Measurements from ENCODE around the gene DYNLT1. TPM values are rescaled to one million over a fixed set of nuclear protein-coding genes. Genes with fewer than 3 reads are reported as not detected.
A peak's percentile ranks its signal among the peaks of the same experiment; 100 is the strongest.
"Not testable (repeated sequence)": the region's sequence is repeated elsewhere in the genome, so short reads cannot be mapped to it uniquely, and the experiment has no call there.

DYNLT1 gene
- total RNA-seq, 6 experiments from 2014 or later, result 31.5 to 69.5 (median 40.0) TPM

DNA sequence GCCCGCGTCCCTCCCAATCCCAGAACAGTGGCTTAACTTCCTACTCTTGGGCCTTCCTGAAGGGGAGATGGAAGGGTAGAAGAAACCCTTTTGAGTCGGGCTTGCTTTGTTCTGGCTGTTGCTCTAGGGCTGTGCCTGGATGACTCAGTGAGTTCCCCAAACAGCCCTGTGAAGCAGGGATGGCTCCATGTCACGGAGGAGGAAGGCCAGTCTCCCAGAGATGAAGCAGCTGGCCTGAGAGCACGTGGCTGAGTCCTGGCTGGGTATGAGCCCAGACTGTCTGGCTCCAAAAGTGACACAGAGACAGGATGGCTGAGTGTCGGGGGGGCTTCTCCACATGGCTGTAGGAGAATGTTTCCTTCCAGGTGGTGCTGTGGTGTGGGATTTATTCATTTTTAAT, 10.0 kb upstream of the DYNLT1 start:
- H3K27me3 ChIP-seq, result no peaks in the 10 kb centered on the region
- peak; percentile 53 to 82 (median 76) for ATAC-seq
- DNase-seq, result peak; percentile 59 to 74 (median 69)
- H3K4me1 ChIP-seq, result peaks cover 0 to 4% (median 0%) of the 10 kb centered on the region in 4 donors
- H3K9me3 ChIP-seq, result no peaks in the 10 kb centered on the region
- H3K36me3 ChIP-seq, result no peaks in the 10 kb centered on the region
- intact Hi-C loops (cut with DNase I), result no loop called here
- no peak overlapping the region for H3K4me3 ChIP-seq
- peak overlapping the region; percentile 10 to 47 (median 16) for H3K27ac ChIP-seq
- no peak for TF ChIP-seq POLR2A (IDR thresholded peaks at IDR 0.05)
- TF ChIP-seq, protein P1, sequence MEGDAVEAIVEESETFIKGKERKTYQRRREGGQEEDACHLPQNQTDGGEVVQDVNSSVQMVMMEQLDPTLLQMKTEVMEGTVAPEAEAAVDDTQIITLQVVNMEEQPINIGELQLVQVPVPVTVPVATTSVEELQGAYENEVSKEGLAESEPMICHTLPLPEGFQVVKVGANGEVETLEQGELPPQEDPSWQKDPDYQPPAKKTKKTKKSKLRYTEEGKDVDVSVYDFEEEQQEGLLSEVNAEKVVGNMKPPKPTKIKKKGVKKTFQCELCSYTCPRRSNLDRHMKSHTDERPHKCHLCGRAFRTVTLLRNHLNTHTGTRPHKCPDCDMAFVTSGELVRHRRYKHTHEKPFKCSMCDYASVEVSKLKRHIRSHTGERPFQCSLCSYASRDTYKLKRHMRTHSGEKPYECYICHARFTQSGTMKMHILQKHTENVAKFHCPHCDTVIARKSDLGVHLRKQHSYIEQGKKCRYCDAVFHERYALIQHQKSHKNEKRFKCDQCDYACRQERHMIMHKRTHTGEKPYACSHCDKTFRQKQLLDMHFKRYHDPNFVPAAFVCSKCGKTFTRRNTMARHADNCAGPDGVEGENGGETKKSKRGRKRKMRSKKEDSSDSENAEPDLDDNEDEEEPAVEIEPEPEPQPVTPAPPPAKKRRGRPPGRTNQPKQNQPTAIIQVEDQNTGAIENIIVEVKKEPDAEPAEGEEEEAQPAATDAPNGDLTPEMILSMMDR (IDR thresholded peaks at IDR 0.05), result no peak
- 41% methylated on average over 4 of the region's 6 CpGs for WGBS (ENCODE audit: insufficient coverage, low coverage, low lambda C conversion rate, missing lambda C conversion rate)

DNA sequence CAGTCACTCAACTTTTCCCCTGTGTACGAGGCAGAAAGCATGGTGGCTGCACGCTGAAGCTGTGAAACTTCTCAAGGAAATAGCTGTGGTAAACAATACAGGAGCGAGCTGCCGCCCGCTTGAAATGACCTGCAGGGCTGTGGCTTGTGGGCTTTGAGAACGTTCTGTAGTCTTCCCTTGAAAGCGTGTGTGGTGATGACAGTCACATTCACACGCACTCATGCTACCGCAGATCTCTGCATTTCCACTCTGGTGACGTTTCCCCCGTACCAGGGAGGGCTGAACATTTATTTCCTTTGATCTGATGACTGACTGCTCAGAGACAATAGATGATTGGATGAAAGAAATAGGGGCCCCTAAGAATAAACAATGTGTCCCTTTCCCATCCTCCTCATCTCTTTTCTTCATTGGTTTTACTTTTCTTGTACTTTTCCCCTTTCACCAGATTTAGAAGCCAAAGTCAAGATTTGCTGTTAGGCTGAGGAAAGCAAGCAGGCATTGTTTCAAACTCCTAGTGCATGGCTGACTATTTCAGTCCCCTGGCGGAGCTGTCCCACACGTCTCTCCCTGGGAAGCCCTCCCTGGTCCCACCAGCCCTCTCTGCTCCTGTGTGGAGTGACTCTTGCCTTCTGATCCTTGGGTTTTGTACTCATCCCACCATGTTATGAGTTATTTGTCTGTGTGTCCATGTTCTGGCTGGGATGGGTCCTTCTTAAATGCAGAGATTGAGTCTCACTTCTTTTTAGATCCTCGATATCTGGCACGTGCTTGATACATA, 9.2 kb upstream of the DYNLT1 start:
- TF ChIP-seq, protein P1 (IDR thresholded peaks at IDR 0.05), result no peak
- no peak for TF ChIP-seq POLR2A (IDR thresholded peaks at IDR 0.05)
- intact Hi-C loops (cut with DNase I), result no loop called here
- no peaks in the 10 kb centered on the region for H3K36me3 ChIP-seq
- H3K27ac ChIP-seq, result peak overlapping the region; percentile 10 to 47 (median 16)
- DNase-seq (peak in 1 of 3 donors; percentile 46), ATAC-seq (peak; percentile 22 to 70 (median 52))
- H3K4me1 ChIP-seq, result peaks cover 0 to 4% (median 0%) of the 10 kb centered on the region in 4 donors
- H3K9me3 ChIP-seq, result no peaks in the 10 kb centered on the region
- WGBS (ENCODE audit: insufficient coverage, low coverage, low lambda C conversion rate, missing lambda C conversion rate), result 48% methylated on average over 9 of the region's 15 CpGs
- H3K4me3 ChIP-seq, result no peak overlapping the region
- no peaks in the 10 kb centered on the region for H3K27me3 ChIP-seq

DNA sequence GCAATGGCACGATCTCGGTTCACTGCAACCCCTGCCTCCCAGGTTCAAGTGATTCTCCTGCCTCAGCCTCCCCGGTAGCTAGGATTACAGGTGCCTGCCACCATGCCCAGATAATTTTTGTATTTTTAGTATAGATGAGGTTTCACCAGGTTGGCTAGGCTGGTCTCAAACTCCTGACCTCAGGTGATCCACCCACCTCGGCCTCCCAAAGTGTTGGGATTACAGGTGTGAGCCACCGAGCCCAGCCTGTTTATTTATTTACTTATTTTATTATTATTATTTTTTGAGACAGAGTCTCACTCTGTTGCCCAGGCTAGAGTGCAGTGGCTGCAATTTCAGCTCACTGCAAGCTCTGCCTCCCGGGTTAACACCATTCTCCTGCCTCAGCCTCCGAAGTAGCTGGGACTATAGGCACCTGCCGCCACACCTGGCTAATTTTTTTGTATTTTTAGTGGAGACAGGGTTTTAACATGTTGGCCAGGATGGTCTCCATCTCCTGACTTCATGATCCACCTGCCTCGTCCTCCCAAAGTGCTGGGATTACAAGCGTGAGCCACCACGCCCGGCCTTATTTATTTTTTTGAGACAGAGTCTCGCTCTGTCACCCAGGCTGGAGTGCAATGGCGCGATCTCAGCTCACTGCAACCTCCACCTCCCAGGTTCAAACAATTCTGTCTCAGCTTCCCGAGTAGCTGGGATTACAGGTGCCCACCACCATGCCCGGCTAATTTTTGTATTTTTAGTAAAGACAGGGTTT, 7.6 kb upstream of the DYNLT1 start:
- H3K27me3 ChIP-seq; H3K4me1 ChIP-seq; H3K9me3 ChIP-seq; ATAC-seq; intact Hi-C loops (cut with DNase I); H3K36me3 ChIP-seq; H3K4me3 ChIP-seq: not testable (repeated sequence)
- DNase-seq, result peak in 1 of 3 donors; percentile 16
- 96% methylated on average over 13 of the region's 17 CpGs for WGBS (ENCODE audit: insufficient coverage, low coverage, low lambda C conversion rate, missing lambda C conversion rate)
- H3K27ac ChIP-seq, result peak overlapping the region in 2 of 3 donors; percentile 6 to 27

DNA sequence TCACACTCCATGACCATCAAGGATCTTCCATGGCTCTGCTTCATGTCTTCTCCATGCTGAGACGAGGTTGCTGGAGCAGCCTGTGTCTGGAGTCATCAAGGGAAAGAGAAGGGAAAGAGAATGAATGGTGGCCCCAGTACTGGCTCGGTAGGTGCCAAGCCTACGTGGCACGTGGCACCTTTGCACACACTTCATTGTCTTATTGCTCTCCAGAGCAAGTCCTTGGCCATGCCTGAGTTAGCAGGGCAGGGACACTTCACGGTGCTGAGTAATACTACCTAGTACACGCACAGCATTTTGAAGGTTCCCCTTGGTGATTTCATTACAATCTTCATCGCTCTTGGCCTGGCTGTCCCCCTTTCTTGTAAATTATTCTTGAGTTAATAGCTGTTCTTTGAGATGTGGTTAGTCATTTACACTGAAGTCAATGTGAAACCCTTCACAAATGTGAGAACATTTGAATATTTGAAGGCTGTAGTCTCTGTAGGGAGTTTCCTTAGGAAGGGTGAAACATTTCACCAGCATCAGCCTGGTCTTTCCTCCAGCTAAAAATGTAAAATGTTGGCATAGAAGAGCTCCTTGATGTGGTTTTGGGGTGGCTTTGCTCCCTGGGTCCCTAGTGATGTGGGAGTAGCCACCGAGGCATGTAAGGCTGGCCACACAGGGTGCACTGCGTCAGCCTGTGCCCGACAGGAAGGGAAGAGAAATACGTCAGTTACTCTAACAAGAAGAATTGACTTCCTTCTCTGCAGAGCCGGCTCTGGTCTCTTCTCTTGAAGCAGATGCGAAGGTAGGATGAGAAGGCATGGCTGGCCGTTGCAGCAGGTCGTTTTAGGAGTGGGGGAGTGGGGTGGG, 5.0 kb upstream of the DYNLT1 start, which contains the start of gene SYTL3:
SYTL3 (plus strand) TSS at position 766 of the 855 bp plus-strand sequence. CDS start 13,215 bp downstream, outside the sequence.
- ATAC-seq (peak; percentile 38 to 69 (median 58)), DNase-seq (peak; percentile 52 to 70 (median 54))
- Histone ChIP-seq H3K36me3 (no peaks in the 10 kb centered on the region), H3K27ac (peak within 1 kb of the TSS; percentile 3 to 59 (median 24)), H3K4me1 (no peaks in the 10 kb centered on the region), H3K27me3 (no peaks in the 10 kb centered on the region), H3K9me3 (no peaks in the 10 kb centered on the region), H3K4me3 (no peak within 1 kb of the TSS)
- WGBS (ENCODE audit: insufficient coverage, low coverage, low lambda C conversion rate, missing lambda C conversion rate), result 41% methylated on average over 15 of the region's 15 CpGs
- intact Hi-C loops (cut with DNase I), result no loop called here
- peak; percentile 58 for TF ChIP-seq POLR2A (IDR thresholded peaks at IDR 0.05)
- TF ChIP-seq, protein P1 (IDR thresholded peaks at IDR 0.05), result no peak

All from right lobe of liver (tissue), 6 donors.